ENCODE data around the gene PATE3.

Gene PATE3

DNA sequence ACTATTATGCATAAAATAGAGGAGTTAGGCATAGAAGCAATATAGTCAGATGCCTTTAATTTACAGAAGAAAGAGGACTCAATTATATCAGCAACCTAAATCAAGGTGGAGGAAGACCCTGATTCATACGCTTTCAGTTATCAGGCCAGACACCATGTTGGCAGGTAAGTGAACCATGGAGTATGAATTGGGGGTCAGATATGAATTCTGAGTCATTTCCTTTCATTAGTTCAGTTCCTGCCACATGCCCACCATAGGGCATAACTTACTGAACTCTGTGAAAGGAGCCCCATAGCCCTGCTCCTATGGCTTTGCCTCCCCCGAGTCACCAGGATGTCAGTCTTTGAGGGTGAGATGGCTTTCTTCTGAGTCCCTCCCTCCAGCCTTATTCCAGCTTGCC lies 24.4 kb upstream of the PATE3 start:
- TF ChIP-seq CTCF (IDR thresholded peaks at IDR 0.05; ENCODE audit: low read depth, low read length) = no peak
- no peak for DNase-seq (ENCODE audit: low read depth in 2 of 2)

DNA sequence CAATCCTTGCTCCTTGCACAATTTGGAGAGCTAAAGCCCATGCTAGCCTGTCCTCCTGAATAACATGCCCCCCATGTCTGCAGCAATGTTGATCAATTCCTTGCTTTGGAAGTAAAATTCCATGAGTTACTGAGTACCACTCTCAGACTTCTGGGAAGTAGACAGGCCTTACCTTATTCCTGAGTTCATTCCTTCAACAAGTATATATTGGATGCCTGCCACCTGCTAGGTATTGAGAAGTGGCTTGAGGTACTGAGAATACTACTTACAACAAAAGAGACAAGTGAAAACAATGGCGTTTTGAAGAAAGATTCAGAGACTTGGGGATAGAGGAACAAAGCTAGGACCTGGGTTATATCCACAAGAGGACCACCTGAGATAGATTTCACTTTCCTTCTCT lies 21.7 kb upstream of the PATE3 start:
- TF ChIP-seq CTCF (IDR thresholded peaks at IDR 0.05; ENCODE audit: low read depth, low read length) = no peak
- no peak for DNase-seq (ENCODE audit: low read depth in 2 of 2)
- no peak overlapping the region for H3K4me3 ChIP-seq (replicated peaks in 1 of 2; ENCODE audit: low read depth in 2 of 2, low read length in 2 of 2)

More for the DNA sequence above, 24.4 kb upstream of the PATE3 start:
- H3K4me3 ChIP-seq (replicated peaks in 1 of 2; ENCODE audit: low read depth in 2 of 2, low read length in 2 of 2) = no peak overlapping the region

GRCh38 chr11:125768336-125769046 lies 19.4 kb upstream of the PATE3 start:
- no peak for DNase-seq (ENCODE audit: low read depth in 2 of 2)
- H3K4me3 ChIP-seq (replicated peaks in 1 of 2; ENCODE audit: low read depth in 2 of 2, low read length in 2 of 2) = no peak overlapping the region
- no peak for TF ChIP-seq CTCF (IDR thresholded peaks at IDR 0.05; ENCODE audit: low read depth, low read length)

DNA sequence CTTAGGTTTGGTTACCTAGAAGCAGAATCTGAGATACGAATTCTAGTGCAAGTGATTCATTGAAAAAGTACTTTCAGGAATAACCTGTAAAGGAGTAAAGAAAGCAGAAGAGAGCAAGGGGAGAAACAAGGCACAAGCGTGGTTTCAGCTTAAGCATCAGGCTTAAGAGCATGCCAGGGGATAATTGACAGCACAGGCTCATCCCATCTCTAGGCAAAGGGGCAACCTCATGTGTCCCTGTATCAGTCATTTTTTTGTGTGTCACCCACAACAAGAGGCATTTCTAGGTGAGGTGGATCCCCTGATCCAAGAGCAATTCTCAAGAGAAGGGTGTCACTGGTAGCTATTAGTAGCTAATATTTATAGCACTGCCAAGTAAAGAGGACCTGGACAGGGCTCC lies 17.3 kb upstream of the PATE3 start:
- no peak for TF ChIP-seq CTCF (IDR thresholded peaks at IDR 0.05; ENCODE audit: low read depth, low read length)
- no peak for DNase-seq (ENCODE audit: low read depth in 2 of 2)
- no peak overlapping the region for H3K4me3 ChIP-seq (replicated peaks in 1 of 2; ENCODE audit: low read depth in 2 of 2, low read length in 2 of 2)

GRCh38 chr11:125772834-125773505 lies 15.0 kb upstream of the PATE3 start:
- no peak for TF ChIP-seq CTCF (IDR thresholded peaks at IDR 0.05; ENCODE audit: low read depth, low read length)
- H3K4me3 ChIP-seq (replicated peaks in 1 of 2; ENCODE audit: low read depth in 2 of 2, low read length in 2 of 2) = no peak overlapping the region
- DNase-seq (ENCODE audit: low read depth in 2 of 2) = peak; percentile 76 to 89

- TF ChIP-seq CTCF (IDR thresholded peaks at IDR 0.05; ENCODE audit: low read depth, low read length) = no peak
- H3K4me3 ChIP-seq (replicated peaks in 1 of 2; ENCODE audit: low read depth in 2 of 2, low read length in 2 of 2) = no peak overlapping the region
- peak; percentile 53 to 54 for DNase-seq (ENCODE audit: low read depth in 2 of 2)
Observed at GRCh38 chr11:125773516-125773915, 14.4 kb upstream of the PATE3 start.

Data from cardiac fibroblast (primary cell).